HG02973 (cell line): ENCODE data around the gene NSFL1C.

Experiments used
- ATAC-seq: cut with Tn5 transposase; IDR thresholded peaks from one replicate; pipeline ENCODE4 v1.9.1; 2021; ENCODE audit warnings: moderate library complexity; ENCODE audit not compliant: unreplicated experiment

Gene NSFL1C

DNA sequence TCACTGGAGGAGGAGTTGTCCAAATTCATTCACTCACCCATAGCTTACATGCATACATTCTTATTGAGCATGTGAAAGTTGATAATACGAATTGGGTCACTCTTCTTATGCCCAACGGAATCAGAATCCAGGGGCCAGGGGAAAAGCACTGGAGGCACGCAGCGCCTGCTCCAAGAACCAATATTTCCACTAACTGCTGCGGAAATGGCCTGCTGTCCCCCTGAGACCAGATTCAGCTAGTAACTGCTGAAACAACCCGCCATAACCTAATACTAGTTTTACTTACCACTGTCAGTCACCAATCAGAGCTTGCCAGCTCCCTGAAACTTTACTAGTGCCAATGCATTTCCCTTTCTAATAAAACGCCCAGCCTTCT, 73.2 kb downstream of the NSFL1C start:
- no peak for ATAC-seq

DNA sequence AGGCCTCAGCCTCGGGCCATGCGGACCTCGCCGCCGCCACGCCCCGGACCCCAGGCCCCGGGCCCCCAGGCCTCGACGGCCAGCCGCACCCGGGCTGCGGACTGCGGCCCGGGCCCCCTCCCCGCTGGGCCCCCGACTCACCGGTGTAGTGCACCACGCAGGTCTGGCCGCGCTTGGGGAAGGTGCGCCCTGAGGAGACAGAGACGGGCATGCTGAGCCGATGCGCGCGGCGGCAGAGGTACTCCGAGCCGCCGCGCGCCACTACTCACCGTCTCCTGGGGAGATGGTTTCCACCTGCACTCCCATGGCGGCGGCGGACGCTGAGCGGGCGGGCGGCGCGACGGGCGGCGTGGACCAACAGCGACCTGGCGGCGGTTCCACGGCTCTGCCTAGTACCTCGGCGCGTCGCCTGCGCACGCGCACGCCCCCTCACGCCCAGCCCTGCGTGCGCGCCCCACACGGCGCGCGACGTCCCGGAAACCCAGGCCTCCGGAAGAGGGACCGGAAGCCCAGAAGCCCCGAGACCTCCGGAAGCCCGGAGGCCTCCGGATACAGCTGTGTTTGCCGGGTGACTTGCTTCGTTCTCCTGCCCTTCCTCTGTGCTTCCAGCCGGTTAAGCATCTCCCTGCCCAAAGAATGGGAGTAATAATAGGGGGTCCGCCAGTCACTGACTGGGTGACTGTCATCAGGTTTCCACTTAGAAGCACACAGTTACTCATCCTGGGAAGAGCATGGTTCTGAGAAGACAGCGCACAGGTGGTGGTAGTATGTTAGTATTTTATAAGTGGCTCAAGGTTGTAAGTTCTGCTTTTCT, 73.7 kb downstream of the NSFL1C start, which contains the start of gene FKBP1A:
Gene FKBP1A, minus strand, starts transcription at position 362 of the 814 bp plus-strand sequence. Its CDS starts 56 bp downstream, at position 306.
- peak; percentile 79 for ATAC-seq

DNA sequence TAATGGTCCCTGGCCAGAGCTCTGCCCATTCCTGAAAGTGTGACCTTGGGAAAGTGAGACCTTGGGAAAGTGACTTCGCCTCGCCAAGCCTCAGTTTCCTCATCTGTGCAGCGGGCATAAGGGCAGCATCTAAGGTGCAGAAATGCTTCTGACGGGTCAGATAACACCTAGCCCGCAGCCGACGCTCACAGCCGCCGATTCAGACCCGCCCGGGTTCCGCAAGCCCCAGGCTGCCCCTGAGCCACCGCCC, 74.3 kb downstream of the NSFL1C start:
- peak; percentile 20 for ATAC-seq
